ENCODE data around the gene PRDM11. TPM values are rescaled to one million over a fixed set of nuclear protein-coding genes. Genes with fewer than 3 reads are reported as not detected.

Gene PRDM11
- polyA plus RNA-seq, 2 donors: 2.5 to 2.6 TPM

- H3K4me3 ChIP-seq (ENCODE audit: low read depth in 1 of 2, low read length in 2 of 2): no peak overlapping the region
- H3K27me3 ChIP-seq (ENCODE audit: control insufficient read depth in 1 of 2, insufficient read depth in 2 of 2, low read length in 2 of 2): no peaks in the 10 kb centered on the region
- no peak overlapping the region for H3K27ac ChIP-seq (ENCODE audit: low read depth in 2 of 2, low read length in 1 of 2)
- H3K9me3 ChIP-seq (ENCODE audit: control insufficient read depth in 2 of 2, insufficient read depth in 1 of 2, low read depth in 1 of 2, low read length in 1 of 2): no peaks in the 10 kb centered on the region
- no peaks in the 10 kb centered on the region for H3K36me3 ChIP-seq (ENCODE audit: control insufficient read depth in 2 of 2, insufficient read depth in 2 of 2, low read length in 1 of 2)
- peaks cover 0 to under 1% of the 10 kb centered on the region in 2 donors for H3K4me1 ChIP-seq (ENCODE audit: control insufficient read depth in 2 of 2, insufficient read depth in 2 of 2, low read length in 1 of 2)
Measured at GRCh38 chr11:45260071-45260470, 113.6 kb downstream of the PRDM11 start.

- H3K4me3 ChIP-seq (ENCODE audit: low read depth in 1 of 2, low read length in 2 of 2): no peak overlapping the region
- no peak overlapping the region for H3K27ac ChIP-seq (ENCODE audit: low read depth in 2 of 2, low read length in 1 of 2)
- H3K4me1 ChIP-seq (ENCODE audit: control insufficient read depth in 2 of 2, insufficient read depth in 2 of 2, low read length in 1 of 2): peaks cover 0 to 3% of the 10 kb centered on the region in 2 donors
- H3K9me3 ChIP-seq (ENCODE audit: control insufficient read depth in 2 of 2, insufficient read depth in 1 of 2, low read depth in 1 of 2, low read length in 1 of 2): no peaks in the 10 kb centered on the region
- 61 to 67% methylated on average over 4 of the region's 4 CpGs for WGBS, 2 donors
- no peaks in the 10 kb centered on the region for H3K27me3 ChIP-seq (ENCODE audit: control insufficient read depth in 1 of 2, insufficient read depth in 2 of 2, low read length in 2 of 2)
- no peaks in the 10 kb centered on the region for H3K36me3 ChIP-seq (ENCODE audit: control insufficient read depth in 2 of 2, insufficient read depth in 2 of 2, low read length in 1 of 2)
Measured at GRCh38 chr11:45262900-45263299, 116.5 kb downstream of the PRDM11 start.

- H3K9me3 ChIP-seq (ENCODE audit: control insufficient read depth in 2 of 2, insufficient read depth in 1 of 2, low read depth in 1 of 2, low read length in 1 of 2): no peaks in the 10 kb centered on the region
- WGBS, 2 donors: 90 to 96% methylated on average over 3 of the region's 3 CpGs
- no peaks in the 10 kb centered on the region for H3K27me3 ChIP-seq (ENCODE audit: control insufficient read depth in 1 of 2, insufficient read depth in 2 of 2, low read length in 2 of 2)
Measured at GRCh38 chr11:45263773-45264172, 117.3 kb downstream of the PRDM11 start.

GRCh38 chr11:45264839-45265515, 118.5 kb downstream of the PRDM11 start:
- Histone ChIP-seq H3K27me3 (ENCODE audit: control insufficient read depth in 1 of 2, insufficient read depth in 2 of 2, low read length in 2 of 2) (no peaks in the 10 kb centered on the region), H3K9me3 (ENCODE audit: control insufficient read depth in 2 of 2, insufficient read depth in 1 of 2, low read depth in 1 of 2, low read length in 1 of 2) (no peaks in the 10 kb centered on the region), H3K27ac (ENCODE audit: low read depth in 2 of 2, low read length in 1 of 2) (no peak overlapping the region), H3K4me3 (ENCODE audit: low read depth in 1 of 2, low read length in 2 of 2) (no peak overlapping the region), H3K36me3 (ENCODE audit: control insufficient read depth in 2 of 2, insufficient read depth in 2 of 2, low read length in 1 of 2) (no peaks in the 10 kb centered on the region), H3K4me1 (ENCODE audit: control insufficient read depth in 2 of 2, insufficient read depth in 2 of 2, low read length in 1 of 2) (peaks cover 0 to 3% of the 10 kb centered on the region in 2 donors)
- WGBS, 2 donors: 49 to 54% methylated on average over 11 of the region's 11 CpGs

More at GRCh38 chr11:45263773-45264172, 117.3 kb downstream of the PRDM11 start:
- Histone ChIP-seq H3K4me3 (ENCODE audit: low read depth in 1 of 2, low read length in 2 of 2) (no peak overlapping the region), H3K27ac (ENCODE audit: low read depth in 2 of 2, low read length in 1 of 2) (no peak overlapping the region), H3K36me3 (ENCODE audit: control insufficient read depth in 2 of 2, insufficient read depth in 2 of 2, low read length in 1 of 2) (no peaks in the 10 kb centered on the region), H3K4me1 (ENCODE audit: control insufficient read depth in 2 of 2, insufficient read depth in 2 of 2, low read length in 1 of 2) (peaks cover 0 to 3% of the 10 kb centered on the region in 2 donors)

GRCh38 chr11:45265969-45266675, 119.7 kb downstream of the PRDM11 start:
- Histone ChIP-seq H3K4me1 (ENCODE audit: control insufficient read depth in 2 of 2, insufficient read depth in 2 of 2, low read length in 1 of 2) (peaks cover 0 to 3% of the 10 kb centered on the region in 2 donors), H3K36me3 (ENCODE audit: control insufficient read depth in 2 of 2, insufficient read depth in 2 of 2, low read length in 1 of 2) (no peaks in the 10 kb centered on the region), H3K27me3 (ENCODE audit: control insufficient read depth in 1 of 2, insufficient read depth in 2 of 2, low read length in 2 of 2) (no peaks in the 10 kb centered on the region), H3K4me3 (ENCODE audit: low read depth in 1 of 2, low read length in 2 of 2) (no peak overlapping the region), H3K27ac (ENCODE audit: low read depth in 2 of 2, low read length in 1 of 2) (no peak overlapping the region), H3K9me3 (ENCODE audit: control insufficient read depth in 2 of 2, insufficient read depth in 1 of 2, low read depth in 1 of 2, low read length in 1 of 2) (no peaks in the 10 kb centered on the region)
- WGBS, 2 donors: 69 to 74% methylated on average over 2 of the region's 2 CpGs

- Histone ChIP-seq H3K4me3 (ENCODE audit: low read depth in 1 of 2, low read length in 2 of 2) (no peak overlapping the region), H3K27me3 (ENCODE audit: control insufficient read depth in 1 of 2, insufficient read depth in 2 of 2, low read length in 2 of 2) (no peaks in the 10 kb centered on the region), H3K36me3 (ENCODE audit: control insufficient read depth in 2 of 2, insufficient read depth in 2 of 2, low read length in 1 of 2) (no peaks in the 10 kb centered on the region), H3K4me1 (ENCODE audit: control insufficient read depth in 2 of 2, insufficient read depth in 2 of 2, low read length in 1 of 2) (peaks cover 0 to 3% of the 10 kb centered on the region in 2 donors), H3K9me3 (ENCODE audit: control insufficient read depth in 2 of 2, insufficient read depth in 1 of 2, low read depth in 1 of 2, low read length in 1 of 2) (no peaks in the 10 kb centered on the region), H3K27ac (ENCODE audit: low read depth in 2 of 2, low read length in 1 of 2) (no peak overlapping the region)
- WGBS, 2 donors: 35 to 67% methylated on average over 1 of the region's 1 CpG
Measured at GRCh38 chr11:45266676-45267020, 120.2 kb downstream of the PRDM11 start.

GRCh38 chr11:45267052-45267451, 120.6 kb downstream of the PRDM11 start:
- Histone ChIP-seq H3K27me3 (ENCODE audit: control insufficient read depth in 1 of 2, insufficient read depth in 2 of 2, low read length in 2 of 2) (no peaks in the 10 kb centered on the region), H3K9me3 (ENCODE audit: control insufficient read depth in 2 of 2, insufficient read depth in 1 of 2, low read depth in 1 of 2, low read length in 1 of 2) (no peaks in the 10 kb centered on the region), H3K27ac (ENCODE audit: low read depth in 2 of 2, low read length in 1 of 2) (no peak overlapping the region), H3K4me3 (ENCODE audit: low read depth in 1 of 2, low read length in 2 of 2) (no peak overlapping the region), H3K36me3 (ENCODE audit: control insufficient read depth in 2 of 2, insufficient read depth in 2 of 2, low read length in 1 of 2) (no peaks in the 10 kb centered on the region), H3K4me1 (ENCODE audit: control insufficient read depth in 2 of 2, insufficient read depth in 2 of 2, low read length in 1 of 2) (peaks cover 0 to 3% of the 10 kb centered on the region in 2 donors)
- 65 to 67% methylated on average over 14 of the region's 14 CpGs for WGBS, 2 donors

- no peaks in the 10 kb centered on the region for H3K36me3 ChIP-seq (ENCODE audit: control insufficient read depth in 2 of 2, insufficient read depth in 2 of 2, low read length in 1 of 2)
- no peaks in the 10 kb centered on the region for H3K27me3 ChIP-seq (ENCODE audit: control insufficient read depth in 1 of 2, insufficient read depth in 2 of 2, low read length in 2 of 2)
- no peaks in the 10 kb centered on the region for H3K9me3 ChIP-seq (ENCODE audit: control insufficient read depth in 2 of 2, insufficient read depth in 1 of 2, low read depth in 1 of 2, low read length in 1 of 2)
- H3K4me3 ChIP-seq (ENCODE audit: low read depth in 1 of 2, low read length in 2 of 2): no peak overlapping the region
- 66 to 73% methylated on average over 13 of the region's 13 CpGs for WGBS, 2 donors
- H3K4me1 ChIP-seq (ENCODE audit: control insufficient read depth in 2 of 2, insufficient read depth in 2 of 2, low read length in 1 of 2): peaks cover 0 to 3% of the 10 kb centered on the region in 2 donors
- H3K27ac ChIP-seq (ENCODE audit: low read depth in 2 of 2, low read length in 1 of 2): no peak overlapping the region
Measured at GRCh38 chr11:45267652-45268299, 121.3 kb downstream of the PRDM11 start.

- H3K36me3 ChIP-seq (ENCODE audit: control insufficient read depth in 2 of 2, insufficient read depth in 2 of 2, low read length in 1 of 2): no peaks in the 10 kb centered on the region
- H3K4me1 ChIP-seq (ENCODE audit: control insufficient read depth in 2 of 2, insufficient read depth in 2 of 2, low read length in 1 of 2): peaks cover 0 to 3% of the 10 kb centered on the region in 2 donors
- H3K9me3 ChIP-seq (ENCODE audit: control insufficient read depth in 2 of 2, insufficient read depth in 1 of 2, low read depth in 1 of 2, low read length in 1 of 2): no peaks in the 10 kb centered on the region
- no peak overlapping the region for H3K27ac ChIP-seq (ENCODE audit: low read depth in 2 of 2, low read length in 1 of 2)
- no peak overlapping the region for H3K4me3 ChIP-seq (ENCODE audit: low read depth in 1 of 2, low read length in 2 of 2)
- no peaks in the 10 kb centered on the region for H3K27me3 ChIP-seq (ENCODE audit: control insufficient read depth in 1 of 2, insufficient read depth in 2 of 2, low read length in 2 of 2)
Measured at GRCh38 chr11:45269678-45270077, 123.2 kb downstream of the PRDM11 start.

All from esophagus (tissue), 2 donors.